HUDEP-2 (cell line): ENCODE results near the gene MITF.

Experiments
- DNase-seq, 76 experiments: peaks; one replicate each; lab custom pipeline; 2025; ENCODE audit not compliant: unreplicated experiment in 76 of 76; lab: John Stamatoyannopoulos, UW

The MITF gene

DNA sequence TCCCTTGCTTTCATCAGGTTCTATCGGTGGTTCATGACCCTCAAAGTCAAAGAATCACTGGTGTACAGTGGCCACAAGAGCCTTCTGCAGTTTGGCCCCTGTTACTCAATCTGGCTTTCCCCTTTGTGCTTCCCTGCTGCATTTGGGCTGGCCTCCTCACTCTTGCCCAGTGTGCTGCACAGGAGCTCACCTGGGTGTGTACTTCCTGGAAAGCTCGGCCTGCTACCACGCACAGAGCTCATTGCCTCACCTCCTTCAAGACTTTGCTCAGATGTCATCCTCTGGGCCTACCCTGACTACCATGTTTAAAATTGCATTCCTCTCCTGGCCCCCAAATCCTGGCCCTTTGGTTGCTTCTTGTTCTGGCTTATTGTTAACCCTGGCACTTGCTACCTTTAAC, 90.9 kb downstream of the MITF start:
- no peak for DNase-seq

DNA sequence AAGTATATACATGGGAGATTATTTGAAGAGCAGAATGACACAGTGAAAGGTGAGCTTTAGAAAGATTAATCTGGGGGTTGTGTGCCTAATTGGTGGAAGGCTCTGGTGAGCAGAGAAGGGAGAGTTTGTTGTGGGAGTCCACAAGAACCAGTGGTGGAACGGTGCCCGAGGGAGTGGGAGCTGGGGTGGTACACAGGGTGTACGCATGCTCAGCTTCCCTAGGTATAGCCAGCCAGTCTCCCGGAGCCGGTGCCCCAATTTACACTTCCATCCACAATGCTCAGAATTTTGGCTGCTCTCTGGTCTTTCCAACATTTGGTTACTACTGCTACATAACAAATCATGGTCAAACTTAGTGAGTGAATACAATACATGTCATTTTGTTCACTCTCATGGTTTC, 92.5 kb downstream of the MITF start:
- no peak for DNase-seq

DNA sequence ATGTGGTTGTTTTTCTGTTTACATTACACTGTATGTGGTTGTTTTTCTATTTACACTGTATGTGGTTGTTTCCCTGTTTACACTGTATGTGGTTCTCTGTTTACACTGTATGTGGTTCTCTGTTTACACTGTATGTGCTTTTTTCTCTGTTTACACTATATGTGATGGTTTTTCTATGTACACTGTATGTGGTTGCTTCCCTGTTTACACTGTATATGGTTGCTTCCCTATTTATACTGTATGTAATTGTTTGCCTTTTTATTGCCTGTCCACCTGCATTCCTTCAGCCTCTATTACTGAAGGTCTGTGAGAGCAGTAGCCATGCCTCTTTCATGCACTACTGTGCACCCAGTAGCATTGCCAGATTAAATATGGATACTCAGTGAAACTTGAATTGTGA, 94.3 kb downstream of the MITF start:
- no peak for DNase-seq

DNA sequence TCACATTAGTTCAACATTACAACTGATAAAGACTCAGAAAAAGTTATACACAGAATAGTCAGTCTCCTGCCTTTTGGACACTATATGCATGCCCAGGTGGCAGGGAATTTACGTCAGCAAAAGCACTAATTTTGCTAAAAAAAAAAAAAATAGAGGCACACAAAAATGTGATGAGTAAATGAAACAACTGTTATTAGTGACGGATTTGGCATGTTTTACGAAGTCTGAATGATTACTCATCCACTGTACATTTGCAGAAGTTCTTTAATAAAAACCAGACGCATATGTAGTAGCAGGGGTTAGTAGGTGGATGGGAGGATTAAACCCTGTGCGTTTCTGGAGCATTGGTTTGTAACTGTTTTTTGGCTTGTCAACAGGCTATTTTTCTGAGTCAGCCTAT, 99.0 kb downstream of the MITF start:
- no peak for DNase-seq

DNA sequence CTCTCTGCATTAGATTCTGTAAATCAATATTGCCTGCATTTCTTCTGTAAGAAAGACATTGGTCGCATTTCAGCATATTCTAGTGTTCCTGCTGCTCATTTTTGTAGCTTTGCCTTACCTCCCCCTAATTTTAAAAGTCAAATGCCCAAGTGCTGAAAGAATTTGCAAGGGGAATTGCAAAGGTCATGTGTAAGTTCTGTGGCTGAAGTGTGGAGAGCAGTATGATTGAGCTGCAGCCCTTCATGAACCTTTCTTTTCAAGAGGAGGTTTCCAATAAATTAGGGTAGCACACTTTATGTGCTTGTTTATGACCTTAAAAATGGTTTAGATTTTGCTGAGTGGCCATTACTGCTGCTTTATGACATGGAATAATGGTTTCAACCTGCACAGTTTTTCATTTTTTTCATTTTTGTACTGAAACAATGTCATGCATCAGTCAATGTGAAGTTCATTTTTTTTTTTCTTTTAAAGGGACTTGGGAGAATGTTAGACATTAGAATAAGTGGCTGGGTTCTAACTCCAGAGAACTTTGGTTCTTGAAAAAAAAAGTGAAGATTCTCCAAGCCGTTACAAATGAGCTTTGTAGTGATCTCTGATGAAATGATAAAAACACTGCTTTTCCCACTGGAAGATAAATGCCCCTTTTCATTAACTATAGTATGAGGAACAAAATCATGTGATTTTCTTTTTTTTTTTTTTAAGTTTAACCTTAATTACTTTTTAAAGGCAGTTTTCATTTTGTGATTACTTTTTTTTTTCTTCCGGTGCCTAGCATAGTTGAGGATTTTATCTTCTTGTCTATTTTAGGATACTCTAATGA, 99.6 kb downstream of the MITF start:
- no peak for DNase-seq

DNA sequence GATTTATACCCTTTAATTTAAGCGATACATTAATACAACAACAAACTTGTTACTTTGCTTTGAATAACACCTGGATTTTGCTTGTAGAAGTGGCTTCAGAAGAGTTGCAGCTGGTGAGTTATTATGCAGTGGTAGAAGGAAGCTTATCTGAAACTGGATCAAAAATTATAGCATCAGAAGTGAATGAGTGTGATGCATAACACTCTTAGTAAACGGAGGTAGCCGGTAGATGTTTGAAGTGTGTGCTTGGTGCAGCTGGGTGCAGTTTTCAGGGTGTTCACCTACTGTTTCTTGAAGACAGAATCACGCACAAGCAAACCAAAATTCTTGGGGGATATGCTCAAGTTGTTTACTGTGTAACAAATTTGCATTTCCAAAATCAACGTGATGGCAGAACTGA, 103.1 kb downstream of the MITF start:
- no peak for DNase-seq

DNA sequence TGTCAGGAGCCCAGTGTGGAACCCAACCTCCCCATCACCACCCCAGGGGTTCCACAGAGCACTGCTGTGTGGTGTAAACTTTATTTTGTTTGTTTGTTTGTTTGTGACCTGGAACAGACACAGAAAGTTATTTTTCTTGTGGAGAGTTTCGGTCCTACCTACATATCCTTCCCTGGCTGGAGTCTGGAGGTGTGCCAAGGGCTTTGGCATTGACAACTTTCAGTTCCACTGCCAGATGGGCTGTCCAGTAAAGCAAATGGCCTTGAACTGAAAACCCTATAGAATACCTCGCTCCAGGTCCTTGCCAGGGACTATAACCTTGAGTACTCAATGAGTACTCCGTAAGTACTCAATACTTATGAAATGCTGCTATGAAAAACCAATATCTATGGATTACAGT, 103.5 kb downstream of the MITF start:
- DNase-seq, result no peak

DNA sequence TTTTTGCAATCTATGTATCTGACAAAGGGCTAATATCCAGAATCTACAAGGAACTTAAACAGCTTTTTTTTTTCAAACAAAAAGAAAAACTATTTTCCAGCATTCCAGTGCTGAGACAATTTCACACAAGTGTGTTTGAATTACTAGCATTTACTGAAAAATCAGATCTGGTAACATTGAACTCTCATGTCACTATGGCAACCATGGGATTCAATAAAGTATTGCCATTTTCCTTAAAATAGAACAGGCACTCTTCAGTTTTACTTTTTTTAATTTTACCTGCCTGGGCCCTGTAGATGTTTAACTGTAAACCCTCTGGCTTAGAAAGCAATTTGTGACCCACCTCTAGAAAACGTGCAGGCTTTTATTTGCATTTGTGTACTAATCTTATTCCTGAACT, 105.4 kb downstream of the MITF start:
- no peak for DNase-seq

DNA sequence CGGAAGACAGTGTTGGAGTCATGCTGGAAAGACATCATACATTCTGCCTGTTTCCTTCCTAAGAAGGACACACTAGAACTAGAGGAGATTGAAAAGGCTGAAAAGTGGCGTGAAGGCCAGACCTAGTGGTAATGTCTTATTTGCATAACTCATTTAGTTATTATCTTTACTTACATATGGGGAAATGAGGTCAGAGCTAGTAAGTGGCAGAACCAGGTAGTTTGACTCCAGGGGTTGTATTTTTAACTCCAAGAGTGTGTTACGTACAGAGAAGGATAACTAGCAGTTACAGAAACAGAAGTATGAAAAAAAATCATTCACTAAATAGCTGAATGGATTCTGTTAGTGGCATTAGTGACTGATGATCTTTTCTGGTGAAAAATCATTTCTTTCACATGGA, 108.0 kb downstream of the MITF start:
- DNase-seq, result no peak

DNA sequence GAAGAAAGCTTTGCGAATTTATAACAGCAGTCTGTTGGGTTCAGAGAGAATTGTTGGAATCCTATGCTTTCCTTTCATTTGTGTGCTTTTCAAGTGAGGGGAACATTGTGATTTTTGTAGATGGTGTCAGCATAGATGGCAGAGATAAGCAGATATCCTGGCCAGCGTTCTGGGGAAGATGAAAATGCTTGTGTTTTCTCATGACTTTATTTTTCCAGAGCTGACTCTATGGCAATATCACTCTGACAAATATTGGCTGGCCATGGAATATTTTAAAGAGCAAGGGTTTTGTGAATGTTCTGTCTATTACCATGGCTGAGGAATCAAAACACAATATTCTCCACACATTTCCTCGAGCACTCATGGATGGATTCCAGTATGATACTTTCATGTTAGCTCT, 108.8 kb downstream of the MITF start:
- no peak for DNase-seq

DNA sequence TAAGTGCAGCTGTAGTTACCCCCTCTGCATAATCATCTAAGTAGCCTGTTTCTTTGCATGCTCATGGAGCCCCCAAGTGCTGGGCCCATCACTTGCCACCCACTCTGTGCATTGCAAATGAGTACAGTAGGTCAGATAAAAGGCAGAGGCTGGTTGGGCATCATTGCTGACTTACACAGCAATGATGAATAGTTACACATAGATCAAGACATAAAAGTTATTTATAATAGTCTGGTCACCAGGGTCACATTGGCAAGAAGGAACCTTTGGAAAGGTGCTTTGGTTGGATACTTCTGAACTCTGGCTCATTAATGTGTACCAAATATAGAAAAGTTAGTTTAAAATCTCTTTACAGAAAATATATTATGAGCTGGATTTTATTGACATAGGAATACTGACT, 111.6 kb downstream of the MITF start:
- no peak for DNase-seq

DNA sequence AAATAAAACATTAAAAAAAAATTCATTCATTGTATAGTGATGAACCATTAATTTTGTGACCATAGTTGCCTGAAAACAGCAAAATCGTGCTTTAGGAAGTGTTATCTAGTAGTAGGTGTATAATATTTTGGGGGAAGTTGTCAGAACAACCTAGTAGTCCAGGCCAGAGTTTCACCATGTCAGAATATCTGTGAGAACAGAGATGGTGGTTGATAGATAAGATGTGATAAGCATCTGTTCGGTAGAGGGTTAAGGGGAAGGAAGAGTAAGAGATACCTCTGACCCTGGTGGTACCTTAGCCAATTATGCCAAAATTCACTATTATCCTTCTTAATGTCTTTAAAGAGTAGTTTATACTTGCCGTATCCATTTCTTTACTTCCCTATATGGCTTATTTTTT, 113.8 kb downstream of the MITF start:
- DNase-seq, result no peak

DNA sequence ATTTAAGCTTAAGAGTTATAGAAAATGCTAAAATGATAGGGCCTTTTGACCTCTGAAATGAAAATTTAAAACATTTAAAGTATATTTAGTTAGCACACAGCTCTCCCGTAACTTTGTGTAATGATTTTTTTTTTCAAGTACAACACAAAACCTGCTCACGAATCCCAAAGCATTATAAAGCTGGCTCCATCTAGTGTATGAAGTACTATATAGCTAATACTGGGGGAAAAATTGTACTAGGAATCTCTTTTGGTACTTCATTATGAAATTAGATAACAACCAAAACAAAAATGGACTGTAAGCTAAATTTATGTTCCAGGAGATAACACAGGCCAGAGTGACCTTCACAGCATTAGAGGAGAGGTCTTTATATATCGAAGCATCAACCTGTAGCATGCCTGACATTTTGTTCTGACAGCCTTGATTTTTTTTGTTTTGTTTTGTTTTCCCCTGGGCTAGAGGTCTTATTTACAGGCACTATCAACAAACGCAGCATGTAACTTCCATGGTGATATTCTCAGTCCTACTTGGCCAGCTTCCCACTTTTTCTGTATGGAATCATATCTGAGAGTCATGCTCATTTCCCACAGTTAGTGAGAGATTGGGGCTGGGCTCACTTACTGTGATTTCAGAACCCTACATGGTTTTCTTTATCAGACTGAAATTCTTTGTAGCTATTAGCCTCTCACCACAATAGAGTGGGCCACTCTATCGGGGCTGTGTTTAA, 116.3 kb downstream of the MITF start:
- DNase-seq, result peak in 5 of 76 experiments; percentile 2 to 20 (median 6)

DNA sequence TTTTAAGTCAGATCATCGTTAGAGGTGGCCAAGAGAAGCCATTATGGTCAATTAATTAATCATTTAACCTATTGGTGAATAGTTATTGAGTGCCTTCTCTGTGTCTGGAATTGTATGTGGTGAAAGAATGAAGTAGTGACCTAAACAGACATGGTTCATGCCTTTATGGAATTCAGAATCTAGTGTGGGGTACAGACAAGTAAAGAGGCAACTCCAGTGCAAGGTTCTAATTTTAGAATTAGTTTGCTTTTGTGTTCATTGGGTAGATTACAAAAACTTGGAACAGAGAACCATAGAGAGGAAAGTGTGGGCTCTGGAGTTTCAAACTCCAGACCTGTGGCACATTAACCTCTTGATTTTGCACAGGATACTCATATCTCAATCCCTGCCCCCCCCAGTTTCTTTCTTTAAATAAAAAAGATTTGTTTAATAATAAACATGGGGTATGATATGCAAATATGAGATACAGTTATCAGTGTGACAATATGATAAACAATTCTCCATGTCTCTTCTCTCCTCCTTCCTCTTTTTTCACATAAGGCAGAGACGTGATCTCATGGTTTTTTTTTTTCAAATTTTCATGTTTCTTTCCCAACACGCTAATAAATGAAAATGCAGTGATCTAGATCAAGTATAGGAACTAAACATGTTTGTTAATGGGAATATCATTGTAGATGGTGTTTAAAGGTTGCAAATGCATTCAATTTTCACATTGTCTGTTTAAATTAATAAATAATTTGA, 117.9 kb downstream of the MITF start:
- DNase-seq, result no peak

DNA sequence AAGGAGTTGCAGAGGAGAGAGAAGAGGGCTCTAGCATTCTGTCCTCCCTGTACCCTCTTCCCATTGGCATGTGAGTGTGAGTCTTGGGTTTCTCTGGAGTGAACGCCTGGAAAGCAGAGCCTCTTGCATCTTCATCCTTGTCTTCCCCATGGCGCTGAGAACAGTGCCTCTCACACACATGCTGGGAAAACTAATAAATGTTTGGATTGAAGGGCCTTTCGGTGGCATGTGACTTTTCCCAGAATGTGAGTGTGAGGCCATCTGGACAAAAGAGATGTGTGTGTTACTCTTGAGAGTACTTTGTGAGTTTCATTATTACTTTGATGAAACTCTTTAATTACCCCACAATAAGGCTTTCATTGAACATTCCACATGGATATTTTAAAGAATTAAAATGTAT, 122.3 kb downstream of the MITF start:
- DNase-seq, result no peak

DNA sequence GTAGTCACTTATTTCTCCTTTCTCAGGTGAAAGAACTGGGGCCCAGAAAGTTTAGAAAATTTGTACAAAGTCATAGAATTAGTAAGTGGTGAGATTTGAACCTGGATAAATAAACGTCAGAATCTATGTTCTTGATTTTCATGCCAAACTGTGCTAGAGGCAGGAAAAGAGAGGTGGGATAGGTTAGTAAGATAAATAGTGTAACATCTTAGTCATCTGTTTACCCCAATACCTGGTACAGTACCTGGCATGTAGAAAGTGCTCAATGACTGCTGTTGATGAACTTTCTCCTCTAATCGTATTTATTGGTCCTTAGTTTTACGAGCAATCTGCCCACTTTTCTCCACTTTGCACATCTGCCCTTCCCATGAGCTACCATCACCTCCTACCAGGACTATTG, 124.9 kb downstream of the MITF start:
- DNase-seq, result no peak

DNA sequence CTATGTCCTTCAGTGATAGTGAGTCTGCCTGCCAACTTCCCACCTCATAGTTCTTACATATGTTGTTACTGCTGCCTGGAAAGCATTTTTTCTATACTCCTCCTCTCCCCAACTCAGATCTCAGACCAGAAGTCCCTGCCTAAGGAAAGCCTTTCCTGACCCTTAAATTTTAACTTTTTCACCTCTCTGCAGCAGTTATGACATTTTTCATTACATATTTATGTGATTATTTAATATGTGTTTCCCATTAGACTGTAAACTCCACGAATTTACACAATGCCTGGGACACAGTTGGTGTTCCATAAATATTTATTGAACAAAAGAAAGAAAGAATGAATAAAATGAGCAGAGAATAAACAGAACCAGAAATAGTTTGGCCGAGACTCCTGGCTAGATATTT, 125.5 kb downstream of the MITF start:
- DNase-seq, result no peak

DNA sequence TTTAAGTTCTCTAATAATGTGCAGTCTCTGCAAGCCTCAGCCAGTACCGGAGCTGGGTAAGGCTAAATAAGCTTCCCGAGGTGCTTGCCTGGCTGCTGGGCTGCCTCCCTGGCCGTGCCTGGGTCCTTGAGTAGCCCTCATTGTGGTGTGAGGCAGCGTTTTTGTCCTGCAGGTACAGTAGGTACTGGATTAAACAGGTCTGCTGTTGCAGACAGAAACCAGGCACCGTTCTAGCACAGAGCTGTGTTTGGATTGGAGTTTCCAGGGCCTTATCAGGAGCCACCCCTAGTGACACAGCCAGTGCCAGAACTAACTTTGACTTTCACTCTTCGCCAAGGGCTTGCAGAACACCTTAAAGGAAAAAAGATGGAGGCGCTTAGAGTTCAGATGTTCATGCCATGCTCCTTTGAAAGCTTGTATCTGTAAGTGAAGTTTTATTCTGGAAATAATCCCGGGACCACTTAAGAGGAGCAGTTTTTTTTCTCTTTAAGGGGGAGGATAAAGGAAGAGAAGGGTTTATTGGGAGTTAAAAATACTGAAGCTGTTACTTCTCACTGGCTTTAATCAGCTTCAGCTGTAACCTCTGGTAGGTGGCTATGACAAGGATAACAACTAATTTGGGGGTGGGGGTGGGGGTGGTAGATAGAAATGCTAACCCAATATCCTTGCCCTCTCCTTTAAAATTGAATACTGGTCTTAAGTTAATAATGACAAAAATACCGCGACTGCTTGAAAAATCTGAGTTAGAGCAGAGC, 126.8 kb downstream of the MITF start:
- DNase-seq, result peak in 5 of 76 experiments; percentile 2 to 34 (median 12)

DNA sequence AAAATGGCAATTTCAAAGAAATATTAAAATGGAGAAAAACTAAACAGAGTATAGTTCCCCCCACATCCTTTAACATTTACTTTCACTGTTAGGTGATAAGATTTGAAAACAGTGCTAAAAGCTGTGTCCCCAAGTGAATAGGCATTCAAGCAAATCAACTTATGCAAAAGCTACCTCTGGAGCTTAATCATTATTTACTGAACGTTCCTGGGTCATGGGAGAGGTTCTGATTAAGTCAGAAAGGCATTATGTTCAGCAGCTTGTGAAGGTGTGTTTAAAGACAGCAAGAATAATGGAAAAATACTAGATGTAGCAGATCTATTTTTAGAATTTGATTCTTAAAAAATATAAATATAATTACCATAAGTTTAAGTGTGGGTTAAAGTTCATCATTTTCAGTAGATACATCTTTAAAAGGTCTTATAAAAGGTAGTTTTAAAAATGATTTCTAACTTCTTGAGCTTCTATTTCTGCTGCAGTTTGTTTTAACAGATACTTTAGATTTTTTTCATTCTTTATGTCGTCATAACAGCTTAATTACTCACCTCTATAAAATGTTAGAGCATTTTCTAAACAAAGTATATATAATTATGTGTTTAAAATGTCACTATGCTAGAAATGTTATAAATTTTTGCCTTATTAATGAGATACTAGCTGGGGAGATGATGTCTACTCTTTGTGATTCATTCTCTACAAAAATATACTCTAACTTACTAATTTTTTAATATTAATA, 127.9 kb downstream of the MITF start:
- DNase-seq, result no peak

DNA sequence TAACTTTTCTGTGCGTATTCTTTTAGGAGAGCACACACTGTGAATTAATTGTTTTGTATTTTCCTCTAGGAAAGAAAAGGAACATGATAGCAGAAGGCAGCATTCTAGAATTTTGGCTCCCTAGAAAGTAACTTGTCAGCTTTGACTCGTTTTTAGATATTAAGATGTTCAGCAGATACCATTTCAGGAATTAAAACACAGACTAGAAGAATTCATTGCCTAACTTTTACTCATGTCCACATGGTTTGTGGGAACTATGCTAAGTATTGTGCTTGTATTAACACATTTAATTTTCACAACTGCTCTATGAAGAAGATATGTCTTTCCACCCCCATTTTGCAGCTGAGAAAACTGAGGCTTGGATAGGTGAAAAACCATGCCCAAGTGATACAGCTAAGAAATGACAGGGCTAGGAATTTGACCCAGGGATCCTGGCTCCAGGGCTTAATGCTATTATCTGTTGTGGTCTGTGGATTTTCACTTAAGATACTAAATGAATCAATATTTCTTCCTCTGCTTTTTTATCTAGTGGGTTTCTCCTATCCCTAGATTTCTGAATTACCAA, 128.8 kb downstream of the MITF start:
- no peak for DNase-seq
